CD8-positive, alpha-beta memory T cell (primary cell): ENCODE measurements around the gene SIPA1L3. TPM values are rescaled to one million over a fixed set of nuclear protein-coding genes. Genes with fewer than 3 reads are reported as not detected.

Experiments
- CTCF ChIA-PET: fragments of 350-600 bp; sonication (Branson Sonifier 250); formaldehyde crosslinking; loops from one replicate; lab custom pipeline; 2021; ENCODE audit warnings: antibody characterized with exemption; lab: Charles Lee
- POLR2A ChIA-PET: fragments of 350-600 bp; sonication (Branson Sonifier 250); formaldehyde crosslinking; loops from one replicate; lab custom pipeline; 2021; ENCODE audit warnings: antibody characterized with exemption; lab: Charles Lee
- DNase-seq, 5 donors: peaks; one replicate each; pipeline versions ENCODE4 v3.0.0 to v3.0.0-alpha.2; 2020 to 2022; ENCODE audit warnings: mixed read lengths in 1 of 5
- H3K27ac ChIP-seq: one replicate; pipeline ENCODE4 v1.7.0; 2013; ENCODE audit warnings: low read depth, mild to moderate bottlenecking, low read length, moderate library complexity
- H3K27me3 ChIP-seq: 2 replicates; pipeline ENCODE4 v1.7.0; 2013; ENCODE audit warnings: low read length, mild to moderate bottlenecking; ENCODE audit not compliant: insufficient read depth, poor library complexity, severe bottlenecking
- H3K36me3 ChIP-seq: 2 replicates; pipeline ENCODE4 v1.7.0; 2013; ENCODE audit warnings: mild to moderate bottlenecking, low read length, moderate library complexity; ENCODE audit not compliant: insufficient read depth
- H3K4me1 ChIP-seq: 2 replicates; pipeline ENCODE4 v1.7.0; 2013; ENCODE audit warnings: mild to moderate bottlenecking, low read length, moderate library complexity; ENCODE audit not compliant: insufficient read depth
- H3K4me3 ChIP-seq: 2 replicates; pipeline ENCODE4 v1.7.0; 2013; ENCODE audit warnings: mild to moderate bottlenecking, low read length
- H3K9me3 ChIP-seq: 2 replicates; pipeline ENCODE4 v1.7.0; 2013; ENCODE audit warnings: mild to moderate bottlenecking, low read length
- H3K27ac Mint-ChIP-seq, 8 donors: one replicate each; pipeline ENCODE4 v1.8.0; 2020 to 2021; ENCODE audit warnings: mixed read lengths in 8 of 8, mild to moderate bottlenecking in 6 of 8, inconsistent platforms in 3 of 8, moderate library complexity in 3 of 8
- H3K27me3 Mint-ChIP-seq, 2 donors: one replicate each; pipeline ENCODE4 v1.8.0; 2020 to 2021; ENCODE audit warnings: mixed read lengths in 2 of 2, mild to moderate bottlenecking in 1 of 2, moderate library complexity in 1 of 2
- H3K36me3 Mint-ChIP-seq, 3 donors: one replicate each; pipeline ENCODE4 v1.8.0; 2020 to 2021; ENCODE audit warnings: mixed read lengths in 3 of 3, inconsistent platforms in 1 of 3, mild to moderate bottlenecking in 1 of 3
- H3K4me1 Mint-ChIP-seq, 3 donors: one replicate each; pipeline ENCODE4 v1.8.0; 2020 to 2021; ENCODE audit warnings: mixed read lengths in 3 of 3, inconsistent platforms in 1 of 3, mild to moderate bottlenecking in 1 of 3
- H3K4me3 Mint-ChIP-seq, 7 donors: one replicate each; pipeline ENCODE4 v1.8.0; 2020 to 2021; ENCODE audit warnings: mixed read lengths in 7 of 7, mild to moderate bottlenecking in 6 of 7, moderate library complexity in 4 of 7, inconsistent platforms in 2 of 7
- H3K9me3 Mint-ChIP-seq, 5 donors: one replicate each; pipeline ENCODE4 v1.8.0; 2020 to 2022; ENCODE audit warnings: mixed read lengths in 5 of 5, mild to moderate bottlenecking in 3 of 5, moderate library complexity in 2 of 5, inconsistent platforms in 1 of 5
- polyA plus RNA-seq: library from polyadenylated mRNA; unstranded; fragments of 300-500 nt; fragmentation: Illumina TruSeq; gene quantifications from one replicate; pipeline ENCODE4 v1.2.3, GENCODE V29; 2021
- total RNA-seq, 2 experiments: library from RNA; stranded (reverse); gene quantifications; one replicate each; pipeline ENCODE4 v1.2.3, GENCODE V29; 2021

The SIPA1L3 gene
- total and polyA plus RNA-seq, 3 experiments from 2014 or later, result 5.4 to 14.8 (median 11.5) TPM

- H3K36me3 ChIP-seq, result no peaks in the 10 kb centered on the region
- CTCF ChIA-PET, result no interaction called here
Measured at GRCh38 chr19:37938353-37938752, 31.3 kb downstream of the SIPA1L3 start.

GRCh38 chr19:37941782-37942515 lies 34.9 kb downstream of the SIPA1L3 start:
- Mint-ChIP-seq H3K27me3 (no peaks in the 10 kb centered on the region), H3K27ac (peak overlapping the region in 1 of 8 donors; percentile 41), H3K9me3 (no peaks in the 10 kb centered on the region), H3K36me3 (peaks cover 5 to 35% (median 22%) of the 10 kb centered on the region in 3 donors), H3K4me1 (peaks cover 3 to 8% (median 4%) of the 10 kb centered on the region in 3 donors), H3K4me3 (no peak overlapping the region)
- ChIA-PET POLR2A (no interaction called here), CTCF (no interaction called here)
- H3K36me3 ChIP-seq, result no peaks in the 10 kb centered on the region
- no peaks in the 10 kb centered on the region for H3K4me1 ChIP-seq
- H3K27me3 ChIP-seq, result no peaks in the 10 kb centered on the region
- no peaks in the 10 kb centered on the region for H3K9me3 ChIP-seq
- no peak for DNase-seq
- no peak overlapping the region for H3K4me3 ChIP-seq
- H3K27ac ChIP-seq, result no peak overlapping the region

More at GRCh38 chr19:37938353-37938752, 31.3 kb downstream of the SIPA1L3 start:
- Mint-ChIP-seq H3K27ac (no peak overlapping the region), H3K4me1 (peaks cover 3 to 8% (median 8%) of the 10 kb centered on the region in 3 donors), H3K27me3 (no peaks in the 10 kb centered on the region), H3K9me3 (peaks cover 0 to 17% (median 9%) of the 10 kb centered on the region in 5 donors), H3K36me3 (peaks cover 17 to 53% (median 39%) of the 10 kb centered on the region in 3 donors), H3K4me3 (no peak overlapping the region)
- Histone ChIP-seq H3K9me3 (no peaks in the 10 kb centered on the region), H3K27ac (no peak overlapping the region), H3K4me1 (no peaks in the 10 kb centered on the region), H3K4me3 (no peak overlapping the region), H3K27me3 (no peaks in the 10 kb centered on the region)
- POLR2A ChIA-PET, result no interaction called here
- DNase-seq, result no peak

- H3K27ac Mint-ChIP-seq, result no peak overlapping the region
- POLR2A ChIA-PET, result no interaction called here
- H3K4me3 Mint-ChIP-seq, result no peak overlapping the region
- CTCF ChIA-PET, result no interaction called here
- H3K27me3 Mint-ChIP-seq, result no peaks in the 10 kb centered on the region
- Histone ChIP-seq H3K4me1 (no peaks in the 10 kb centered on the region), H3K4me3 (no peak overlapping the region), H3K36me3 (no peaks in the 10 kb centered on the region), H3K27ac (no peak overlapping the region), H3K9me3 (no peaks in the 10 kb centered on the region), H3K27me3 (no peaks in the 10 kb centered on the region)
- no peak for DNase-seq
- H3K4me1 Mint-ChIP-seq, result peaks cover 3 to 8% (median 6%) of the 10 kb centered on the region in 3 donors
- peaks cover 5 to 34% (median 23%) of the 10 kb centered on the region in 3 donors for H3K36me3 Mint-ChIP-seq
- H3K9me3 Mint-ChIP-seq, result no peaks in the 10 kb centered on the region
Measured at GRCh38 chr19:37942516-37942902, 35.5 kb downstream of the SIPA1L3 start.

- Mint-ChIP-seq H3K4me3 (no peak overlapping the region), H3K9me3 (no peaks in the 10 kb centered on the region), H3K27ac (no peak overlapping the region), H3K4me1 (peaks cover 2 to 8% (median 3%) of the 10 kb centered on the region in 3 donors), H3K27me3 (no peaks in the 10 kb centered on the region), H3K36me3 (peaks cover 5 to 34% (median 21%) of the 10 kb centered on the region in 3 donors)
- H3K4me3 ChIP-seq, result no peak overlapping the region
- no peaks in the 10 kb centered on the region for H3K9me3 ChIP-seq
- CTCF ChIA-PET, result no interaction called here
- no peaks in the 10 kb centered on the region for H3K36me3 ChIP-seq
- H3K27me3 ChIP-seq, result no peaks in the 10 kb centered on the region
- no peak overlapping the region for H3K27ac ChIP-seq
- POLR2A ChIA-PET, result no interaction called here
- no peaks in the 10 kb centered on the region for H3K4me1 ChIP-seq
- DNase-seq, result no peak
Measured at GRCh38 chr19:37943480-37943879, 36.5 kb downstream of the SIPA1L3 start.

- Mint-ChIP-seq H3K9me3 (peaks cover 0 to 7% (median 0%) of the 10 kb centered on the region in 5 donors), H3K4me1 (peaks cover 0 to 8% (median 2%) of the 10 kb centered on the region in 3 donors), H3K27me3 (no peaks in the 10 kb centered on the region), H3K4me3 (no peak overlapping the region), H3K36me3 (peaks cover 4 to 30% (median 19%) of the 10 kb centered on the region in 3 donors), H3K27ac (no peak overlapping the region)
- ChIA-PET CTCF (no interaction called here), POLR2A (no interaction called here)
- no peak overlapping the region for H3K27ac ChIP-seq
- no peaks in the 10 kb centered on the region for H3K9me3 ChIP-seq
- no peak for DNase-seq
- no peaks in the 10 kb centered on the region for H3K36me3 ChIP-seq
- H3K27me3 ChIP-seq, result no peaks in the 10 kb centered on the region
- H3K4me3 ChIP-seq, result no peak overlapping the region
- H3K4me1 ChIP-seq, result no peaks in the 10 kb centered on the region
Measured at GRCh38 chr19:37946132-37946531, 39.1 kb downstream of the SIPA1L3 start.

GRCh38 chr19:37947778-37948177 lies 40.8 kb downstream of the SIPA1L3 start:
- Histone ChIP-seq H3K27me3 (no peaks in the 10 kb centered on the region), H3K4me3 (no peak overlapping the region), H3K27ac (no peak overlapping the region), H3K9me3 (no peaks in the 10 kb centered on the region), H3K36me3 (no peaks in the 10 kb centered on the region), H3K4me1 (no peaks in the 10 kb centered on the region)
- Mint-ChIP-seq H3K9me3 (peaks cover 0 to 8% (median 0%) of the 10 kb centered on the region in 5 donors), H3K4me3 (no peak overlapping the region), H3K4me1 (peaks cover 0 to 4% (median 2%) of the 10 kb centered on the region in 3 donors), H3K27me3 (no peaks in the 10 kb centered on the region), H3K27ac (no peak overlapping the region), H3K36me3 (peaks cover 0 to 24% (median 12%) of the 10 kb centered on the region in 3 donors)
- POLR2A ChIA-PET, result no interaction called here
- DNase-seq, result no peak
- CTCF ChIA-PET, result no interaction called here

- no peak overlapping the region for H3K27ac Mint-ChIP-seq
- ChIA-PET CTCF (no interaction called here), POLR2A (no interaction called here)
- H3K36me3 Mint-ChIP-seq, result peaks cover 0 to 21% (median 8%) of the 10 kb centered on the region in 3 donors
- no peak overlapping the region for H3K4me3 Mint-ChIP-seq
- H3K9me3 Mint-ChIP-seq, result peaks cover 0 to 8% (median 0%) of the 10 kb centered on the region in 5 donors
- H3K4me1 Mint-ChIP-seq, result peaks cover 0 to 2% (median under 1%) of the 10 kb centered on the region in 3 donors
- no peaks in the 10 kb centered on the region for H3K27me3 ChIP-seq
- DNase-seq, result no peak
- no peaks in the 10 kb centered on the region for H3K9me3 ChIP-seq
- H3K36me3 ChIP-seq, result no peaks in the 10 kb centered on the region
- H3K4me3 ChIP-seq, result no peak overlapping the region
- no peaks in the 10 kb centered on the region for H3K27me3 Mint-ChIP-seq
- no peak overlapping the region for H3K27ac ChIP-seq
- no peaks in the 10 kb centered on the region for H3K4me1 ChIP-seq
Measured at GRCh38 chr19:37948362-37948761, 41.4 kb downstream of the SIPA1L3 start.

- ChIA-PET CTCF (no interaction called here), POLR2A (interaction anchor here (0.6 kb wide), 1 partner anchor 210 kb away, joined by 4 read pairs; no protein-coding TSS in a partner anchor)
- peak overlapping the region in 1 of 8 donors; percentile 60 for H3K27ac Mint-ChIP-seq
- no peak for DNase-seq
- H3K4me1 Mint-ChIP-seq, result peaks cover 0 to 6% (median 3%) of the 10 kb centered on the region in 3 donors
- peaks cover 4 to 24% (median 8%) of the 10 kb centered on the region in 3 donors for H3K36me3 Mint-ChIP-seq
- peaks cover 0 to 16% (median 0%) of the 10 kb centered on the region in 5 donors for H3K9me3 Mint-ChIP-seq
- no peak overlapping the region for H3K27ac ChIP-seq
- no peaks in the 10 kb centered on the region for H3K9me3 ChIP-seq
- no peaks in the 10 kb centered on the region for H3K36me3 ChIP-seq
- H3K4me3 Mint-ChIP-seq, result no peak overlapping the region
- no peaks in the 10 kb centered on the region for H3K4me1 ChIP-seq
- H3K27me3 Mint-ChIP-seq, result no peaks in the 10 kb centered on the region
- H3K27me3 ChIP-seq, result no peaks in the 10 kb centered on the region
- no peak overlapping the region for H3K4me3 ChIP-seq
Measured at GRCh38 chr19:37950471-37951175, 43.6 kb downstream of the SIPA1L3 start.
